Measurements from ENCODE around the gene INHA.

INHA gene

GRCh38 chr2:219572237-219573001 lies at the start of gene INHA:
Gene INHA (plus strand): TSS chr2:219572310. CDS start chr2:219572375, 65 bp downstream.
- no peak for DNase-seq (ENCODE audit: extremely low spot score)
- ChIA-PET POLR2A (interaction anchor here (1.1 to 2.1 kb wide), 4 partner anchors 10 to 24 kb away, joined by 5 to 28 read pairs (median 8); partner anchors contain the start of gene STK11IP), CTCF (no interaction called here)
- TF ChIP-seq LEF1 (IDR thresholded peaks at IDR 0.05; ENCODE audit: borderline replicate concordance) (no peak), BHLHE40 (IDR thresholded peaks at IDR 0.05; ENCODE audit: borderline replicate concordance) (no peak), ZNF384 (IDR thresholded peaks at IDR 0.05) (no peak), HDGF (IDR thresholded peaks at IDR 0.05; ENCODE audit: borderline replicate concordance) (no peak), SP1 (IDR thresholded peaks at IDR 0.05) (no peak), ARNT (IDR thresholded peaks at IDR 0.05) (no peak)

- no peak for TF ChIP-seq HDGF (IDR thresholded peaks at IDR 0.05; ENCODE audit: borderline replicate concordance)
- no peak for TF ChIP-seq FOXM1 (IDR thresholded peaks at IDR 0.05; ENCODE audit: borderline replicate concordance)
- TF ChIP-seq LEF1 (IDR thresholded peaks at IDR 0.05; ENCODE audit: borderline replicate concordance) = no peak
- TF ChIP-seq L3MBTL2 (conservative IDR thresholded peaks at IDR 0.05) = no peak
- no peak for TF ChIP-seq ELF4 (IDR thresholded peaks at IDR 0.05)
- no peak for TF ChIP-seq ARNT (IDR thresholded peaks at IDR 0.05)
- no peak for TF ChIP-seq FOXA1 (IDR thresholded peaks at IDR 0.05)
- no peak for TF ChIP-seq SP1 (IDR thresholded peaks at IDR 0.05)
- no peak for TF ChIP-seq BHLHE40 (IDR thresholded peaks at IDR 0.05; ENCODE audit: borderline replicate concordance)
- no peak for TF ChIP-seq PKNOX1 (IDR thresholded peaks at IDR 0.05)
- no peak for TF ChIP-seq SUZ12 (IDR thresholded peaks at IDR 0.05)
- no peak for TF ChIP-seq TARDBP (IDR thresholded peaks at IDR 0.05)
- TF ChIP-seq FOXK2 (IDR thresholded peaks at IDR 0.05) = no peak
- TF ChIP-seq NFRKB (IDR thresholded peaks at IDR 0.05) = no peak
- TF ChIP-seq ZNF384 (IDR thresholded peaks at IDR 0.05) = no peak
- no peak for TF ChIP-seq CTBP1 (IDR thresholded peaks at IDR 0.05; ENCODE audit: borderline replicate concordance)
- ChIA-PET POLR2A (interaction anchor here (0.5 to 1.6 kb wide), 3 partner anchors 26 to 880 kb away, joined by 3 to 6 read pairs (median 3); no protein-coding TSS in a partner anchor), CTCF (interaction anchor here (0.7 to 3.8 kb wide), 6 partner anchors 9 to 133 kb away, joined by 3 to 25 read pairs (median 4); partner anchors contain the start of genes ASIC4 and GMPPA)
- no peak for DNase-seq (ENCODE audit: extremely low spot score)
Observed at GRCh38 chr2:219523031-219523671, 49.0 kb upstream of the INHA start.

- ChIA-PET CTCF (interaction anchor here (3.8 kb wide), 1 partner anchor 15 kb away, joined by 25 read pairs; no protein-coding TSS in a partner anchor), POLR2A (no interaction called here)
- TF ChIP-seq ZNF384 (IDR thresholded peaks at IDR 0.05) = no peak
- DNase-seq (ENCODE audit: extremely low spot score) = no peak
Observed at GRCh38 chr2:219524817-219525216, 47.3 kb upstream of the INHA start.

- no peak for DNase-seq (ENCODE audit: extremely low spot score)
- POLR2A ChIA-PET = interaction anchor here (1.6 to 2.0 kb wide), 2 partner anchors 16 to 27 kb away, joined by 3 to 6 read pairs; partner anchors contain the start of gene GMPPA
- no peak for TF ChIP-seq NFRKB (IDR thresholded peaks at IDR 0.05)
- TF ChIP-seq FOXA1 (IDR thresholded peaks at IDR 0.05) = no peak
- no peak for TF ChIP-seq PKNOX1 (IDR thresholded peaks at IDR 0.05)
- no peak for TF ChIP-seq TARDBP (IDR thresholded peaks at IDR 0.05)
- TF ChIP-seq SP1 (IDR thresholded peaks at IDR 0.05) = no peak
- TF ChIP-seq SUZ12 (IDR thresholded peaks at IDR 0.05) = no peak
- no peak for TF ChIP-seq CTBP1 (IDR thresholded peaks at IDR 0.05; ENCODE audit: borderline replicate concordance)
- no peak for TF ChIP-seq ZNF384 (IDR thresholded peaks at IDR 0.05)
- no peak for TF ChIP-seq ELF4 (IDR thresholded peaks at IDR 0.05)
- CTCF ChIA-PET = interaction anchor here (0.6 to 3.8 kb wide), 7 partner anchors 12 to 389 kb away, joined by 3 to 25 read pairs (median 6); partner anchors contain the start of gene ASIC4
Observed at GRCh38 chr2:219525533-219526232, 46.4 kb upstream of the INHA start.

- DNase-seq (ENCODE audit: extremely low spot score) = no peak
- ChIA-PET CTCF (interaction anchor here (0.6 to 3.8 kb wide), 10 partner anchors 13 to 388 kb away, joined by 3 to 25 read pairs (median 5); partner anchors contain the start of gene ASIC4), POLR2A (interaction anchor here (1.6 to 2.0 kb wide), 2 partner anchors 17 to 28 kb away, joined by 3 to 6 read pairs; partner anchors contain the start of gene GMPPA)
- no peak for TF ChIP-seq FOXM1 (IDR thresholded peaks at IDR 0.05; ENCODE audit: borderline replicate concordance)
- TF ChIP-seq SP1 (IDR thresholded peaks at IDR 0.05) = no peak
- TF ChIP-seq HDGF (IDR thresholded peaks at IDR 0.05; ENCODE audit: borderline replicate concordance) = no peak
- TF ChIP-seq CTBP1 (IDR thresholded peaks at IDR 0.05; ENCODE audit: borderline replicate concordance) = no peak
Observed at GRCh38 chr2:219526320-219527075, 45.6 kb upstream of the INHA start.

- DNase-seq (ENCODE audit: extremely low spot score) = no peak
- ChIA-PET POLR2A (interaction anchor here (1.6 to 2.0 kb wide), 2 partner anchors 17 to 28 kb away, joined by 3 to 6 read pairs; partner anchors contain the start of gene GMPPA), CTCF (interaction anchor here (0.7 to 3.0 kb wide), 6 partner anchors 9 to 51 kb away, joined by 3 to 20 read pairs (median 4); a partner anchor contains a TSS)
- no peak for TF ChIP-seq PKNOX1 (IDR thresholded peaks at IDR 0.05)
- TF ChIP-seq CTBP1 (IDR thresholded peaks at IDR 0.05; ENCODE audit: borderline replicate concordance) = no peak
- TF ChIP-seq ELF4 (IDR thresholded peaks at IDR 0.05) = no peak
- no peak for TF ChIP-seq FOXK2 (IDR thresholded peaks at IDR 0.05)
- TF ChIP-seq LEF1 (IDR thresholded peaks at IDR 0.05; ENCODE audit: borderline replicate concordance) = no peak
- TF ChIP-seq SP1 (IDR thresholded peaks at IDR 0.05) = no peak
- TF ChIP-seq BHLHE40 (IDR thresholded peaks at IDR 0.05; ENCODE audit: borderline replicate concordance) = no peak
- TF ChIP-seq FOXA1 (IDR thresholded peaks at IDR 0.05) = no peak
- no peak for TF ChIP-seq FOXM1 (IDR thresholded peaks at IDR 0.05; ENCODE audit: borderline replicate concordance)
- no peak for TF ChIP-seq ARNT (IDR thresholded peaks at IDR 0.05)
- no peak for TF ChIP-seq L3MBTL2 (conservative IDR thresholded peaks at IDR 0.05)
Observed at GRCh38 chr2:219527076-219527394, 45.1 kb upstream of the INHA start.
